ENCODE results near the gene NR0B2.

DNA sequence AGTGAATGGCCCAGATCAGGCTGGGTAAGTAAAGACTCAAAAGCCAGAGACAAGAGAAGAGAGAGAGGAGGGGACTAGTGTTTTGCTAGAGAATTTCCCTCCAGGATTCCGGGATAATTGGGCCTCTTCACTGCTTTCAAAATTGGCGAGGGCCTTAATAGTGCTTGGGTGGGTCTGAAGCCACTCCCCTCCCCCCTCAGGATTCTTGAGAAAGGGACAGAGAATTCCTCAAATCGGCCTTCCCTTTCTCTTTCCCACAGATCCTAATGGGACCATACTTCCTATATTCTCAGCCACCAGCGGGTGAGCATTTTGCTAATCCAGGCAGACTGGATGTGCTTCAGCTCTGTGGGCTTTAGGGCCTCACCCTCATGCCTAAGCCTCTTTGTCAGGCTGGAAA is 38.9 kb downstream of the NR0B2 start:
- TF ChIP-seq CTCF (IDR thresholded peaks at IDR 0.05; ENCODE audit: low read depth, low read length, poor library complexity, severe bottlenecking): no peak
- TF ChIP-seq EZH2phosphoT487 (IDR thresholded peaks at IDR 0.05; ENCODE audit: borderline replicate concordance, low read length): no peak

Data from DOHH2 (cell line).